ENCODE results near the gene SPDYE17.
"Not testable (repeated sequence)": the region's sequence is repeated elsewhere in the genome, so short reads cannot be mapped to it uniquely, and the experiment has no call there.

Gene SPDYE17, protein sequence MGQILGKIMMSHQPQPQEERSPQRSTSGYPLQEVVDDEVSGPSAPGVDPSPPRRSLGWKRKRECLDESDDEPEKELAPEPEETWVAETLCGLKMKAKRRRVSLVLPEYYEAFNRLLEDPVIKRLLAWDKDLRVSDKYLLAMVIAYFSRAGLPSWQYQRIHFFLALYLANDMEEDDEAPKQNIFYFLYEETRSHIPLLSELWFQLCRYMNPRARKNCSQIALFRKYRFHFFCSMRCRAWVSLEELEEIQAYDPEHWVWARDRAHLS

DNA sequence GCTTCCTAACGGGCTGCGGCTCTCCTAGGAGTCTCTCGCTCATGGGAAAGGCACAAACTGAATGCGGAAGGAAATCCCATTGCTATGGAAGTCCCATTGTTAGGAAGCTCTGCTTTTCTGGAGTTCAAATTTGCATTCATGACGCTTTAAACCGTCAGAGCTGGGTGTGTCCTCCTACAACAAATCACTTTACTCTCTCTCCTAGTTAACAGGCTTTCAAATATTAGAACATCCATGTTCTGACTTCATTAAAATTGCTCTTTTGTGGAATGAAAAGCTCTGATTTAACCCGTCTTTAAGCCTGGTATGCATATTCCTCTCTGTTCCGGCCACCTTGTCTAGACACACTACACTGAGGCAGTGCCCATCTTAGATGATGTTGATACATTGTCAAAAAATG, at the start of gene SPDYE17:
Gene SPDYE17 (minus strand): TSS at position 101 of the 400 bp plus-strand sequence. CDS start 1,791 bp downstream, outside the sequence.
- in situ Hi-C loops (cut with HindIII; ENCODE audit: low pct_unique_long_range_greater_than_20kb, low sequenced_read_pairs); DNase-seq (ENCODE audit: low read depth in 1 of 2, low spot score in 1 of 2): not testable (repeated sequence)

DNA sequence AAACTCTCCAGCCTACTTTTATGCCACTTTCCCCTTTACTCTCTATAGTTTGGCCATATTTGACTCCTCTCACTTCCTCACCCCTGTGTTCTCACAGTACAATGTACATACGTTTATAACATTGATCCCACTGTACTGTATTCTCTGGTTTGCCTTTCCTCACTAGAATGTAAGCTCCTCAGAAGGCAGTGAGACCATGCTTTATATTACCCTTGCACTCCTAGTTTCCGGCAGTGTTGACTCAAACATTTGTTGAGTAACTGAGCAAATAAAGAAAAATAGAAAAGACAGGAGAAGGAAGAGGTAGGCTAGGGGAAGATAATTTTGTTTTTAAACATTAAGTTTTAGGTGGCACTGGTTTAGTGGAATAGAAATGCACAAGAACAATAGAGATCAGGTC, 48.1 kb upstream of the SPDYE17 start:
- in situ Hi-C loops (cut with HindIII; ENCODE audit: low pct_unique_long_range_greater_than_20kb, low sequenced_read_pairs); DNase-seq (ENCODE audit: low read depth in 1 of 2, low spot score in 1 of 2): not testable (repeated sequence)

DNA sequence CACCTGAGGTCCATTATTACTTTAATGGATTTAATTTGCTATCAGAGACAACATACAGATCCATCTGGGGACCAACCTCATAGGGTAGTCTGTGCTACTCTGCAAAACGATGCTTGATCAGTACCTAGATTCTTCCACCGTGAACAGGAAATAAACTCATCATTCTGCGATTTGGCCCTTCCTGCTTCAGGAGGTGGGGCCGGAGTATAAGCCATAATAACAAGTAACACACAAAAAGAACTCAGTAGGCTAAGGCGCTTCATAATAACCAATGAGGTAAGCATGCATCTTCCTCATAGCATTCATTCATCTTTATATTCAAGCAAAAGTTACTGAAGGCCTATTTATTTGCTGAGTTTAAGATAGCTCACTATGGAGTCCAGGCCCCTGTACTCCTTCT, 47.5 kb upstream of the SPDYE17 start:
- DNase-seq (ENCODE audit: low read depth in 1 of 2, low spot score in 1 of 2); in situ Hi-C loops (cut with HindIII; ENCODE audit: low pct_unique_long_range_greater_than_20kb, low sequenced_read_pairs): not testable (repeated sequence)

DNA sequence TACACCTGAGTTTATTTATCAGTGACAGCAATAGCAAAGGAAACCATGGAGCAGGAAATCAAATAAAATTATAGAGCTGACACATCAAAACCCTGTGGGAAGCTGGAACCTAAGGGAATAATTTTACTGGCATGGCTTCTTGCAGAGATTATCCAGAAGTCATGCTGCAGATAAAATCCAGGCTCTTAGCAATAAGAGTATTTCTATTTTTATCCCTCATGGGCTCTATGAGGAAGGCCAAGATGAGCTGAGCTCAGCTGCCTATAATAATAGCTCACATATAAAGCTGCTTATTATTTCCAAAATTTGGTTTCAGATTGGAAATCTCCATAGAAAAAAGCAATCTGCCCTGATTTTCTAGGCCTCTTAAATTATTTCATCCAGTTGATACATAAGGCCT, 47.0 kb upstream of the SPDYE17 start:
- DNase-seq (ENCODE audit: low read depth in 1 of 2, low spot score in 1 of 2); in situ Hi-C loops (cut with HindIII; ENCODE audit: low pct_unique_long_range_greater_than_20kb, low sequenced_read_pairs): not testable (repeated sequence)

DNA sequence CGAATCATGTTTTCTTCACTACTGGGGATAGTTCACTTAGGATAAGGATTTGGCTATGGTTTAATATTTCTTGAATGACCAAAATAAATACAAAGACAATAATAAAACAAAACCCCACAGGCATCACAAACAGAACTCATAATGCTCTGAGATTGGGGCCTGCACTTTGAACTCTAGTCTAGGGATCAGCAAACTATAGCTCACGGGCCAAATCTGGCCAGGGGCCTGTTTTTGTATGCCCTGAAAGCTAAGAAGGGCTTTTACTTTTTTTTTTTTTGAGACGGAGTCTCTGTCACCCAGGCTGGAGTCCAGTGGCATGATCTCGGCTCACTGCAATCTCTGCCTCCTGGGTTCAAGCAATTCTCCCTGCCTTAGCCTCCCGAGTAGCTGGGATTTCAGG, 44.9 kb upstream of the SPDYE17 start:
- in situ Hi-C loops (cut with HindIII; ENCODE audit: low pct_unique_long_range_greater_than_20kb, low sequenced_read_pairs); DNase-seq (ENCODE audit: low read depth in 1 of 2, low spot score in 1 of 2): not testable (repeated sequence)

DNA sequence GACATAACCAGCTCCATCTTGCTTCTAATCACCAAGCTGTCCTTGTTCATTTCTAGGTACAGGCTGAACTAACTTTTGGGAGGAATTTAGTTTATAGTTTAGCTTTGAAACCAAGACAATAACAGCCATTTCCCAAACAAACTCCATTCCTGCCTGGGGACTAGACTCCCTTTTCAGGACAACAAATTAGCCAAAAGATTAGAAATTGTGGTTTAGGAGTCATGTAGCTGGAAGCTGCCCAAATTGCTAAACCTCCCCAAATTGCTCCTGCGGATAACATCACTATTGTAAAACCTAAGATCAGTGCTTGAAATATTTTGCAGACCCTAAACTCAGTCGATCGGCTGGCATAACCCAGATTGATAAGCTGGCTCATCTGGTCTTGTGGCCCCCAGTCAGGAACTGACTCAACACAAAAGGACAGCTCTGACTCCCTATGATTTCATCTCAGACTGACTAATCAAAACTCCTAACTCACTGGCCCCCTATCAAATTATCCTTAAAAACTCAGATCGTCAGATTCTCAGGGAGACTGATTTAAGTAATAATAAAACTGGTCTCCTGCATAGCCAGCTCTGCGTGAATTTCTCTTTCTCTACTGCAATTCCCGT, 42.7 kb upstream of the SPDYE17 start:
- DNase-seq (ENCODE audit: low read depth in 1 of 2, low spot score in 1 of 2); in situ Hi-C loops (cut with HindIII; ENCODE audit: low pct_unique_long_range_greater_than_20kb, low sequenced_read_pairs): not testable (repeated sequence)

DNA sequence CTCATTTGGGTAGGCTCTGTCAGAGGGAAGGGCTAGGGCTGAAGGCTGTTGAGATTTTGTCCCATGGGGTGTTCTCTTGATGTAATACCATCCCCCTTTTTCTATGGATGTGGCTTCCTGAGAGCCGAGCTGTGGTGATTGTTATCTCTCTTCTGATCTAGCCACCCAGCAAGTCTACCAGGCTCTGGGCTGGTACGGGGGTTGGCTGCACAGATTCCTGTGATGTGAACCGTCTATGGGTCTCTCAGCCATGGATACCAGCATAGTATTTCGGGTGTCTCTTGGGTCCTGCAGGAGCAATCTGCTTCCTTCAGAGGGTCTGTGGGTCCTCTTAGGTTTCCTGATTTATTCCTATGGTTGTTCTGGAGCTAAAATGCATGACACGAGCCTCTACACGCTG, 38.9 kb upstream of the SPDYE17 start:
- in situ Hi-C loops (cut with HindIII; ENCODE audit: low pct_unique_long_range_greater_than_20kb, low sequenced_read_pairs); DNase-seq (ENCODE audit: low read depth in 1 of 2, low spot score in 1 of 2): not testable (repeated sequence)

DNA sequence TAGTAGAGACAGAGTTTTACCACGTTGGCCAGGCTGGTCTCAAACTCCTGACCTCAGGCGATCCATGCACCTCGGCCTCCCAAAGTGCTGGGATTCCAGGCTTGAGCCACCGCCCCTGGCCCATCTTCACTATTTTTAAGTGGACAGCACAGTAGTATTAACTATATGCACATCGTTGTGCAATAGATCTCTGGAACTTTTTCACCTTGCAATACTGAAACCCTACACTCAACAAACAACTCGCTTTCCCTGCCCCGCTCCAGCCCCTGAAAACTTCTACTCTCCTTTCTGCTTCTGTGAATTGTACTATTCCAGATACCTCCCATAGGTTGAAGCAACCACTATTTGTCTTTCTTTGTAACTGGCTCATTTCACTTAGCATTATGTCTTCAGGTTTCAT, 33.7 kb upstream of the SPDYE17 start:
- DNase-seq (ENCODE audit: low read depth in 1 of 2, low spot score in 1 of 2); in situ Hi-C loops (cut with HindIII; ENCODE audit: low pct_unique_long_range_greater_than_20kb, low sequenced_read_pairs): not testable (repeated sequence)

DNA sequence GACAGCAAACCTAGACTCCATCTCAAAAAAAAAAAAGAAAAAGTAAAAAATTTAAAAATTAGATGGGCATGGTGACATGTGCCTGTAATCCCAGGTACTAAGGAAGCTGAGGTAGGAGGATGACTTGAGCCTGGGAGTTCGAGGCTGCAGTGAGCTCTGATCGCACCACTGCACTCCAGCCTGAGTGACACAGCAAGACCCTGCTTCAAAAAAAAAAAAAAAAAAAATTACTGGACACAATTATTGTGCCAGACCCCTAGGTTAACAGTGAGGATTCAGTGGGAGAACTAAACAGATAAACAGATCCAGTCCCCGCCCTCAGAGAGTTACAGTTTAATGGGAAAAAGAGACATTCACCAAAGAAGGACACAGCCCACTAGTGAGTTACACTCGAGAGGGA, 31.6 kb upstream of the SPDYE17 start:
- in situ Hi-C loops (cut with HindIII; ENCODE audit: low pct_unique_long_range_greater_than_20kb, low sequenced_read_pairs); DNase-seq (ENCODE audit: low read depth in 1 of 2, low spot score in 1 of 2): not testable (repeated sequence)

DNA sequence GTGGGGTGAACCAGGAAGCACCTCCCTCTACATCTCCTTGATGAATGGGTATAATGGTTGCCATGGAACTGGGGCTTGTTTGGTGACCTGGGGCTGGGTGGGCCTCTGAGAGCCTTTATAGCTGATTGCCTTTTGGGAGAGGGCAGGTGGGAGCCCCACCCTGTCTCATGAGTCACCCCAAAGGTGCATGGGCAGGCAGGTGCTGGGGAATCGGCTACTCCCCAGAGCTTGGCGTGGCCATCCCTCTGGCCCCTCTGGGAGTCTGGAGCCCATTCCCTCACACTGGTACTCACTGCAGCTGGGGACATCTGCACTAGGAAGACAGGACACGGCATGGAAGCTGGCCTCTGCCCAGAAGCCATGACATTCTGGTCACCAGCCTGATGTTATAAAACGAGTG, 30.4 kb upstream of the SPDYE17 start, which contains the start of gene SPDYE18:
Gene SPDYE18 (minus strand): TSS at position 2 of the 400 bp plus-strand sequence. CDS start 2,046 bp downstream, outside the sequence.
- DNase-seq (ENCODE audit: low read depth in 1 of 2, low spot score in 1 of 2); in situ Hi-C loops (cut with HindIII; ENCODE audit: low pct_unique_long_range_greater_than_20kb, low sequenced_read_pairs): not testable (repeated sequence)

DNA sequence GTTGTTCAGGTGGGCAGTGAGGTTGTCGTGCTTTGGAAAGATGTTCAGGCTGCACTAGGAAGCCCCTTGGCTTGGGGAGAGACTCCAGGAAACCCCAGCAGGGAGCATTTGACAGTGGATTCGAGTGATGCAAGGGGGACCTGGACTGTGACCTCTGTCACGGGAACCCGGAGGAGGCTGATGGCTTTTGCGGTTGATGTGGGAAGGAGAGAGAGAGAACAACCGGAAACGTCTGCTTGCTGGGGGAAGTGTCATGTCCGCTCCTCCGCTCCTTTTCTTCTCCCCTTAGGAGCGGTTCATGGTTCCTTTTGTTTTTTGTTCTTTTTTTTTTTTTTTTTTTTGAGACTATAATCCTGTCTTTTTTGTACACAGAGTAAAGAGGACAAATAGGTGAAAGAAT, 5.8 kb downstream of the SPDYE17 start:
- DNase-seq (ENCODE audit: low read depth in 1 of 2, low spot score in 1 of 2); in situ Hi-C loops (cut with HindIII; ENCODE audit: low pct_unique_long_range_greater_than_20kb, low sequenced_read_pairs): not testable (repeated sequence)

DNA sequence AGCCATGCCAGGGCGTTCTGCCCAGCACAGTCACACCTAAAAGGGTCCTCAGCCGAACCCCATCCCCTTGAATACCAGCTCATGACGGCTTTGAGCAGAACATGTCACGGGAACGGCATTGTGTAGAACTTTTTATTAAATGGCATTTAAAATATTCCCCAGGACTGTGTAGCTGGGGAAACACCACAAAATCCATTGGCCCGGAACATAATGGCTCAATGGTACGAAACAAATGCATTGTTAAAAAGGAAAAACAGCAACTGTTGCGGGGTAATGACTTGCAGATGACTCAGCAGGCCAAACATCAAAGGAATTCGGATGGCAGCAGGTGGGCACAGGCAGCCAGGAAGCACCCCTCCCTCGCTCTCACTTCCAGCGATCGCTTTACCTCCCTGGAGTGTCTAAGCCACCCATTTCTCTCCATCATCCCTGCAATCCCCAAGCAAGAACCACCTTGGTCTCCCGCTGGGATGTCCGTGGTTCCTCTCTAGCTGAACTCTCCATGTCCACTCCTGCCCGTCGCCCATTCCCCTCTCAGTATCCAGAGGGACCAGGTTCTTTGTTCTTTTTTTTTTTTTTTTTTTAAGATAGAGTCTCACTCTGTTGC, 22.0 kb downstream of the SPDYE17 start:
- DNase-seq (ENCODE audit: low read depth in 1 of 2, low spot score in 1 of 2); in situ Hi-C loops (cut with HindIII; ENCODE audit: low pct_unique_long_range_greater_than_20kb, low sequenced_read_pairs): not testable (repeated sequence)

DNA sequence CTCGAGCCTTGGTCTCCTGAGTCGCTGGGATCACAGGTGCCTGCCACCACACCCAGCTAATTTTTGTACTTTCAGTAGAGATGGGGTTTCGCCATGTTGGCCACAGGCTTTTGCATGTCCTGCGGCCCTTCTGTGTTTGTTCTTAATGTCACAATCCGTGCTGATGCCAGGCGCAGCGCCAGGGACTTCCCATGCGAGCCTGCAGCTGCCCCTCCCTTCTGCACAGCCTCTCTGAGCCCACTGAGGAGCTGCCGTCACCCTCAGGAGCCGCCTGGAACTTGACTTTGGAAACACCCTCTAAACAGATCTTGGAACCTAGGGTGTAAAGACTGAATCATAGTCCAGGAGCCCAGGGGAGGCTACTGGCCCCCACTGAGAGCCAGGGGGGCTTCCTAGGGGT, 24.2 kb downstream of the SPDYE17 start:
- DNase-seq (ENCODE audit: low read depth in 1 of 2, low spot score in 1 of 2); in situ Hi-C loops (cut with HindIII; ENCODE audit: low pct_unique_long_range_greater_than_20kb, low sequenced_read_pairs): not testable (repeated sequence)

DNA sequence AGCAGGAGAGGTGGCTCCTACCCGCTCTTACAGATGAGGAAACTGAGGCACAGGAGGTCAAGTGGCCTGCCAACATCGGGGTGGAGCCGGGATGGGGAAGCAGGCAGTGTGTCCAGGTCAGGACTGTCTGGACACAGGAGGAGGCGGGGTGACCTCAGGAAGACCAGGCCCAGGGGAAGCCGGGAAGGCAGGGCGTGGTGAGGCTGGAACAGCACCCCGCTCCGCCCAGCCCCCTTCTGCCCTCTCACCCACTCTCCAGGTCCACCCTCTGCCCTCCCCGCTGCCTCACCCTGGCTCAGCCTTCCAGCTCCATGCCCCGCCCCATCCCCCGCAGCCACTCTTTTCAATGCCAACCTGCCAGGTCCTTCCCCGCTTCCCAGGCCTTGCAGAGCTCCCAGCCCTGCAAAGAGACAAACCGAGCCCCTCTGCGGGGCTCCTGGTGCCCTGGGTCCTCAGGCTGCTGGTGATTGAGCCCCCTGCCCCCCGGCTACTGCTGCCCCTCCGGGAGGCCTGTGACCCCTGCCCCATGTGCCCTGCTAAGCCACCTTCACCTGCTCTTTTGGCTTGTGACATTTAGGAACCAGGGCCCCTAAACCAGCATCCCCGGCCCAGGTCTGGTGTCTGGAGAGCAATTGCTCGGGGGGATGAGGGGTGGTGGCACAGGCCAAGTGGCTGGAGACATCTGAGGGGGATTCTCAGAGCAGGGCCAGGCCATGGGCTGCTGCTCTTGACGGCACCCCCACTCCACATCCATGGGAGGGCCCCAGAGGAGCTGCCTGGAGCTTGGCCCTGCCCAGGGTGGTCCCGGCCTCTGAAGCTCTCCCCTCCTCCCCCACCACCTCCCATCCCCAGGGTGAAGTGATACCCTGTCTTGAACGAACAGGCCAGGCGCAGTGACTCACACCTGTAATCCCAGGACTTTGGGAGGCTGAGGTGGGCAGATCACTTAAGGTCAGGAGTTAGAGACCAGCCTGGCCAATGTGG, 25.7 kb downstream of the SPDYE17 start:
- DNase-seq (ENCODE audit: low read depth in 1 of 2, low spot score in 1 of 2); in situ Hi-C loops (cut with HindIII; ENCODE audit: low pct_unique_long_range_greater_than_20kb, low sequenced_read_pairs): not testable (repeated sequence)

DNA sequence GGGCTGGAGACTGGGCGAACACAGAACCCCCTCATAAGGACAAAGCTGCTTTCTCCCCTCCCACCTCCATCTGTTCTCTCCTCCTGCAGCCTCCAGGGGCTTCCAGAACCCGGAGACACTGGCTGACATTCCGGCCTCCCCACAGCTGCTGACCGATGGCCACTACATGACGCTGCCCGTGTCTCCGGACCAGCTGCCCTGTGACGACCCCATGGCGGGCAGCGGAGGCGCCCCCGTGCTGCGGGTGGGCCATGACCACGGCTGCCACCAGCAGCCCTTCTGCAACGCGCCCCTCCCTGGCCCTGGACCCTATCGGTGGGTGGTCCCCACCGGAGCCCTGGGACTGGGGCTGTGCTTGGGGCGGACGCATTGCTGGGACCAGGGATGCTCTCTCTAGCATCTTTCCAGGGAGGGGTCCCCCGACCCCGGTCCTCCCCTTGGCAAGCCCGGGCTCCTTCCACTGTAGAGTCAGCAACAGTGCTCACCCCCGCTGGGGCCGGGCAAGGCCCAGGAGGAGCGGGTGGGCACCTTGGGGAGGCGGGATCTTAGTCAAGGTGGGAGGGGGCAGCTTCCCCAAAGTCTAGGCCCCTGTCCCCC, 26.6 kb downstream of the SPDYE17 start:
- in situ Hi-C loops (cut with HindIII; ENCODE audit: low pct_unique_long_range_greater_than_20kb, low sequenced_read_pairs); DNase-seq (ENCODE audit: low read depth in 1 of 2, low spot score in 1 of 2): not testable (repeated sequence)

DNA sequence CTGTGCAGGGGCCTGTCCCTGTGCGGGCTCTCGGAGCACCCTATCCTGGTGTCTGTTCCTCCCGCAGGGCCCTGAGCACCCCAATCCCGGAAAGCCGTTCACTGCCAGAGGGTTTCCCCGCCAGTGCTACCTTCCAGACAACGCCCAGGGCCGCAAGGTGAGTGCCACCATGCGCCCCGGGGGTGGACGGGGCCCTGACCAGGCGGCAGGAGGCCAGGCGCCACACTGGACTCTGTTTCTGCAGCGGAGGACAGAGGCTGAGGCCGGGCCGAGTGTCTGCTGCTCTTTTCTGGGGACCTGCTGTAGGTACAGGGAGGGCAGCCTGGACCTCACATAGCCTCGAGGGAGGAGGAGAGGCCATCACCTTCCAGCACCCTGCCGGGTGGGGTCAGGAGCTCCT, 28.0 kb downstream of the SPDYE17 start:
- in situ Hi-C loops (cut with HindIII; ENCODE audit: low pct_unique_long_range_greater_than_20kb, low sequenced_read_pairs), result not testable (repeated sequence)

DNA sequence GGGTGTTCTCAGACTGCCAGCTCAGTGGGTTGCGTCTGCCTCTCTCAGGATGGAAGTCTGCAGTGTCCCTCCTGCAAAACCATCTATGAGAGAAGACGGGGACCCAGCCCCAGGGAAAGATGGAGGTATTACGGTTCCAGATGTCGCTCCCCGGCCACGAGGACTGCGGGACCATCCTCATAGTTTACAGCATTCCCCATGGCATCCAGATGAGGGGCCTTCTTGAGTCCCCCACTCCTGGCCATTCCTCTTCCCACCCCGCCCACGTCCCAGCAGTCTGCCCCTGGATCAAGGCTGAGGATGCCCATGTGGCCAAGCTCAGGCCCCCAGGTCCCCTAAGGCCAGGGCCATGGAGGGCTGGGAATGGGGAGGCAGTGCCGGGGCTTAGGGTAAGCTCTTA, 28.9 kb downstream of the SPDYE17 start:
- in situ Hi-C loops (cut with HindIII; ENCODE audit: low pct_unique_long_range_greater_than_20kb, low sequenced_read_pairs); DNase-seq (ENCODE audit: low read depth in 1 of 2, low spot score in 1 of 2): not testable (repeated sequence)

More for the DNA sequence above, 28.0 kb downstream of the SPDYE17 start:
- DNase-seq (ENCODE audit: low read depth in 1 of 2, low spot score in 1 of 2), result not testable (repeated sequence)
